HCT116 (cell line): ENCODE results near the gene UPF2. TPM values are rescaled to one million over a fixed set of nuclear protein-coding genes. Genes with fewer than 3 reads are reported as not detected.

Source experiments
- ATAC-seq: fragments of 200-7000 bp; cut with Tn5 transposase; 2 replicates; pipeline ENCODE4 v1.9.1; 2020; ENCODE audit warnings: mild to moderate bottlenecking, moderate library complexity
- BruUV-seq: library from RNA; stranded (reverse); fragments of 400-500 nt; replicated peaks from 2 replicates; lab custom pipeline; 2021; lab: Mats Ljungman, UMichigan
- CTCF ChIA-PET: fragments of 300-600 bp; sonication (Branson Sonifier 250); formaldehyde crosslinking; loops from one replicate; lab custom pipeline; 2021; ENCODE audit warnings: antibody characterized with exemption; lab: Charles Lee
- POLR2A ChIA-PET: fragments of 300-600, 350-600 bp; sonication (Branson Sonifier 250); formaldehyde crosslinking; loops from one replicate; lab custom pipeline; 2021; ENCODE audit warnings: antibody characterized with exemption; lab: Charles Lee
- RAD21 ChIA-PET, 2 experiments: fragments of 300-600 bp; sonication (Branson Sonifier 250); formaldehyde crosslinking; loops; one replicate each; lab custom pipeline; 2023; ENCODE audit warnings: low total read pairs in 2 of 2; ENCODE audit not compliant: uncharacterized antibody in 2 of 2, unreplicated experiment in 2 of 2, low non-redundant PET in 1 of 2; lab: Charles Lee
- DNase-seq: peaks from one replicate; pipeline ENCODE4 v3.0.0-alpha.2; 2010; ENCODE audit warnings: low read depth, low spot score
- H2AFZ ChIP-seq: fragments of 200-600 bp; shearing (Covaris generic), sonication (generic); 2 replicates; pipeline ENCODE4 v1.6.1; 2017; ENCODE audit warnings: low read depth, mixed run types, mixed read lengths, antibody characterized with exemption, low read length; ENCODE audit not compliant: poor library complexity, severe bottlenecking
- H3K27ac ChIP-seq: 2 replicates; pipeline ENCODE4 v1.5.1; 2012; ENCODE audit warnings: low read depth, low read length
- H3K27me3 ChIP-seq: fragments of 200-600 bp; sonication (generic); 2 replicates; pipeline ENCODE4 v1.6.1; 2016; ENCODE audit warnings: mixed run types, low read length, mixed read lengths; ENCODE audit not compliant: insufficient read depth
- H3K36me3 ChIP-seq, 2 experiments: fragments of 200-500 bp in 1 of 2; fragments of 200-600 bp in 1 of 2; sonication (Bioruptor generic) in 1 of 2; sonication (generic) in 1 of 2; 2 replicates each; pipeline versions ENCODE4 v1.5.1 to v1.6.1; 2014 to 2016; ENCODE audit warnings: low read length in 2 of 2, inconsistent platforms in 1 of 2, mixed read lengths in 1 of 2, mixed run types in 1 of 2; ENCODE audit not compliant: insufficient read depth in 2 of 2, control insufficient read depth in 1 of 2
- H3K4me1 ChIP-seq, 2 experiments: fragments of 200-600 bp in 1 of 2; sonication (generic) in 1 of 2; 2 replicates each; pipeline versions ENCODE4 v1.5.1 to v1.6.1; 2012 to 2017; ENCODE audit warnings: low read length in 2 of 2, inconsistent platforms in 1 of 2, mild to moderate bottlenecking in 1 of 2, mixed read lengths in 1 of 2, mixed run types in 1 of 2, moderate library complexity in 1 of 2; ENCODE audit not compliant: insufficient read depth in 2 of 2, control insufficient read depth in 1 of 2
- H3K4me2 ChIP-seq: fragments of 200-600 bp; sonication (generic); 2 replicates; pipeline ENCODE4 v1.6.1; 2017; ENCODE audit warnings: mixed run types, low read length, mixed read lengths
- H3K4me3 ChIP-seq, 2 experiments: fragments of 200-600 bp in 1 of 2; sonication (generic) in 1 of 2; replicated peaks in 1 of 2; 2 replicates each; pipeline ENCODE4 v1.5.1; 2011 to 2016; ENCODE audit warnings: low read length in 2 of 2, control low read depth in 1 of 2, low read depth in 1 of 2, mild to moderate bottlenecking in 1 of 2, mixed read lengths in 1 of 2, mixed run types in 1 of 2
- H3K79me2 ChIP-seq: fragments of 200-600 bp; sonication (generic); 2 replicates; pipeline ENCODE4 v1.6.1; 2017; ENCODE audit warnings: mild to moderate bottlenecking, mixed run types, low read length, moderate library complexity, mixed read lengths; ENCODE audit not compliant: insufficient read depth
- H3K9ac ChIP-seq: fragments of 200-600 bp; sonication (generic); 2 replicates; pipeline ENCODE4 v1.6.1; 2016; ENCODE audit warnings: low read length, mixed read lengths
- H3K9me2 ChIP-seq: fragments of 200-600 bp; sonication (generic), shearing (Covaris generic); 2 replicates; pipeline ENCODE4 v1.6.1; 2017; ENCODE audit warnings: mixed run types, mild to moderate bottlenecking, moderate library complexity; ENCODE audit not compliant: insufficient read depth
- H3K9me3 ChIP-seq, 2 experiments: fragments of 200-500 bp in 1 of 2; fragments of 200-600 bp in 1 of 2; sonication (Bioruptor generic) in 1 of 2; sonication (generic) in 1 of 2; 2 replicates each; pipeline ENCODE4 v1.6.1; 2014 to 2017; ENCODE audit warnings: low read length in 2 of 2, mixed read lengths in 2 of 2, inconsistent platforms in 1 of 2, low read depth in 1 of 2, mild to moderate bottlenecking in 1 of 2, mixed run types in 1 of 2, moderate library complexity in 1 of 2; ENCODE audit not compliant: control insufficient read depth in 1 of 2, insufficient read depth in 1 of 2
- H4K20me1 ChIP-seq: fragments of 200-600 bp; sonication (generic), shearing (Covaris generic); 2 replicates; pipeline ENCODE4 v1.6.1; 2017; ENCODE audit warnings: mixed run types, mild to moderate bottlenecking, moderate library complexity; ENCODE audit not compliant: insufficient read depth
- CBX3 ChIP-seq: IDR thresholded peaks from 2 replicates; pipeline ENCODE4 v1.6.1; 2012; ENCODE audit warnings: low read depth
- EGR1 ChIP-seq: IDR thresholded peaks from 2 replicates; pipeline ENCODE4 v1.6.1; 2012; ENCODE audit warnings: low read depth
- FOSL1 ChIP-seq: IDR thresholded peaks from 2 replicates; pipeline ENCODE4 v1.6.1; 2012; ENCODE audit warnings: low read depth
- JUND ChIP-seq: IDR thresholded peaks from 2 replicates; pipeline ENCODE4 v1.6.1; 2012
- MAX ChIP-seq: IDR thresholded peaks from 2 replicates; pipeline ENCODE4 v1.6.1; 2012
- RAD21 ChIP-seq: IDR thresholded peaks from 2 replicates; pipeline ENCODE4 v1.6.1; 2012; ENCODE audit warnings: low read depth, mild to moderate bottlenecking
- REST ChIP-seq: IDR thresholded peaks from 2 replicates; pipeline ENCODE4 v1.6.1; 2012; ENCODE audit warnings: low read depth
- TCF7L2 ChIP-seq: IDR thresholded peaks from 2 replicates; pipeline ENCODE4 v1.7.0; 2011; ENCODE audit warnings: borderline replicate concordance, inconsistent platforms; ENCODE audit not compliant: insufficient read depth, insufficient read length; ENCODE audit errors: extremely low read depth
- ZBTB33 ChIP-seq: IDR thresholded peaks from 2 replicates; pipeline ENCODE4 v1.6.1; 2011; ENCODE audit warnings: mild to moderate bottlenecking, low read length, moderate library complexity; ENCODE audit not compliant: insufficient replicate concordance; ENCODE audit errors: extremely low read depth
- ZFX ChIP-seq: fragments of 450-650 bp; IDR thresholded peaks from 2 replicates; pipeline ENCODE4 v1.6.1; 2017
- ZNF274 ChIP-seq: fragments of 200-500 bp; sonication (Bioruptor generic); IDR thresholded peaks from 2 replicates; pipeline ENCODE4 v1.6.1; 2014; ENCODE audit warnings: mild to moderate bottlenecking, low read depth, low read length, inconsistent platforms
- intact Hi-C: fragments of 100-400 bp; cut with micrococcal nuclease; formaldehyde crosslinking; loops from 2 replicates; pipeline ENCODE4 v1.10.0; 2022
- total RNA-seq: library from RNA; stranded (reverse); gene quantifications from one replicate; pipeline ENCODE4 v1.2.1, GENCODE V29; 2021; ENCODE audit not compliant: unreplicated experiment

The UPF2 gene
- total RNA-seq, 1 experiment from 2014 or later = 27.3 TPM

GRCh38 chr10:12063483-12063818 is 20.8 kb upstream of the UPF2 start:
- peaks cover 6 to 12% of the 10 kb centered on the region in 2 experiments; a peak in 3 of 4 replicates for H3K4me1 ChIP-seq
- no peaks in the 10 kb centered on the region for H3K36me3 ChIP-seq
- no peaks in the 10 kb centered on the region for H3K27me3 ChIP-seq
- ATAC-seq (no peak), DNase-seq (no peak)
- ChIA-PET RAD21 (no interaction called here), CTCF (no interaction called here), POLR2A (no interaction called here)
- intact Hi-C loops = no loop called here
- H3K79me2 ChIP-seq = no peaks in the 10 kb centered on the region
- no TSS peak for BruUV-seq
- H3K4me3 ChIP-seq = no peak overlapping the region
- no peaks in the 10 kb centered on the region for H4K20me1 ChIP-seq
- no peak overlapping the region for H2AFZ ChIP-seq
- no peaks in the 10 kb centered on the region for H3K9me3 ChIP-seq
- H3K9ac ChIP-seq = no peak overlapping the region
- H3K4me2 ChIP-seq = no peak overlapping the region
- no peaks in the 10 kb centered on the region for H3K9me2 ChIP-seq
- TF ChIP-seq EGR1 = no peak
- no peak for TF ChIP-seq RAD21
- no peak for TF ChIP-seq ZFX
- TF ChIP-seq REST = no peak
- TF ChIP-seq MAX = no peak
- no peak for TF ChIP-seq CBX3
- no peak for TF ChIP-seq JUND
- no peak for TF ChIP-seq TCF7L2
- TF ChIP-seq FOSL1 = no peak
- TF ChIP-seq ZNF274 = no peak
- no peak for TF ChIP-seq ZBTB33
- no peak overlapping the region for H3K27ac ChIP-seq
